SU-DHL-6 (cell line): ENCODE results near the gene LRRC75A.

Experiments
- H2AFZ ChIP-seq: fragments of 200-600 bp; sonication (generic); 2 replicates; pipeline ENCODE4 v1.6.1; 2014; ENCODE audit warnings: low read depth, mild to moderate bottlenecking, moderate library complexity, mixed read lengths, antibody characterized with exemption, low read length; ENCODE audit not compliant: severe bottlenecking
- H3F3A ChIP-seq: fragments of 200-600 bp; shearing (Covaris generic); 2 replicates; pipeline ENCODE4 v1.6.0; 2016; ENCODE audit warnings: antibody characterized with exemption, mild to moderate bottlenecking; ENCODE audit not compliant: insufficient read depth
- H3K27ac ChIP-seq: fragments of 200-600 bp; sonication (generic); 2 replicates; pipeline ENCODE4 v1.5.1; 2016; ENCODE audit warnings: low read depth, mild to moderate bottlenecking, low read length, moderate library complexity, mixed read lengths
- H3K27me3 ChIP-seq: fragments of 200-600 bp; sonication (generic), shearing (Covaris generic); 2 replicates; pipeline ENCODE4 v1.6.0; 2014; ENCODE audit warnings: mild to moderate bottlenecking, low read length
- H3K36me3 ChIP-seq: fragments of 200-600 bp; sonication (generic); 2 replicates; pipeline ENCODE4 v1.6.1; 2014; ENCODE audit warnings: mild to moderate bottlenecking, low read length, mixed read lengths
- H3K4me2 ChIP-seq: fragments of 300-600, 200-600 bp; shearing (Covaris generic), sonication (generic); 2 replicates; pipeline ENCODE4 v1.6.0; 2014; ENCODE audit warnings: low read length, low read depth, mild to moderate bottlenecking; ENCODE audit not compliant: poor library complexity, severe bottlenecking
- H3K4me3 ChIP-seq: fragments of 200-600 bp; sonication (generic); 2 replicates; pipeline ENCODE4 v1.5.1; 2014; ENCODE audit warnings: antibody characterized with exemption, low read length, mild to moderate bottlenecking, mixed read lengths; ENCODE audit not compliant: insufficient read depth, poor library complexity, severe bottlenecking
- H3K79me2 ChIP-seq: fragments of 200-600 bp; sonication (generic); 2 replicates; pipeline ENCODE4 v1.6.1; 2014; ENCODE audit warnings: mild to moderate bottlenecking, low read length, moderate library complexity; ENCODE audit not compliant: insufficient read depth
- H3K9ac ChIP-seq: fragments of 200-600 bp; sonication (generic); 2 replicates; pipeline ENCODE4 v1.7.0; 2014; ENCODE audit warnings: mild to moderate bottlenecking, low read length
- H3K9me2 ChIP-seq: fragments of 200-600 bp; sonication (generic); replicated peaks from 2 replicates; pipeline ENCODE4 v1.6.1; 2014; ENCODE audit warnings: low read length; ENCODE audit not compliant: insufficient read depth
- H3K9me3 ChIP-seq: fragments of 200-600 bp; sonication (generic); 2 replicates; pipeline ENCODE4 v1.6.1; 2014; ENCODE audit warnings: low read length, mixed read lengths; ENCODE audit not compliant: insufficient read depth
- H4K20me1 ChIP-seq: fragments of 200-600 bp; sonication (generic); 2 replicates; pipeline ENCODE4 v1.6.1; 2014; ENCODE audit warnings: low read depth, mild to moderate bottlenecking, antibody characterized with exemption, low read length, moderate library complexity, mixed read lengths
- EZH2phosphoT487 ChIP-seq: fragments of 200-600 bp; sonication (generic), shearing (Covaris generic); conservative IDR thresholded peaks from 2 replicates; pipeline ENCODE4 v1.6.1; 2018; ENCODE audit warnings: mild to moderate bottlenecking, antibody characterized with exemption, low read length, moderate library complexity, mixed read lengths
- TF ChIP-seq, protein P1 (sequence below): fragments of 200-600 bp; sonication (generic); IDR thresholded peaks from one replicate; pipeline ENCODE4 v1.5.1; 2017; ENCODE audit warnings: antibody characterized with exemption, mild to moderate bottlenecking, low read length, moderate library complexity; ENCODE audit not compliant: insufficient read depth, poor library complexity, severe bottlenecking

Gene LRRC75A

GRCh38 chr17:16459271-16459670, 32.7 kb downstream of the LRRC75A start:
- no peak overlapping the region for H3K27ac ChIP-seq

DNA sequence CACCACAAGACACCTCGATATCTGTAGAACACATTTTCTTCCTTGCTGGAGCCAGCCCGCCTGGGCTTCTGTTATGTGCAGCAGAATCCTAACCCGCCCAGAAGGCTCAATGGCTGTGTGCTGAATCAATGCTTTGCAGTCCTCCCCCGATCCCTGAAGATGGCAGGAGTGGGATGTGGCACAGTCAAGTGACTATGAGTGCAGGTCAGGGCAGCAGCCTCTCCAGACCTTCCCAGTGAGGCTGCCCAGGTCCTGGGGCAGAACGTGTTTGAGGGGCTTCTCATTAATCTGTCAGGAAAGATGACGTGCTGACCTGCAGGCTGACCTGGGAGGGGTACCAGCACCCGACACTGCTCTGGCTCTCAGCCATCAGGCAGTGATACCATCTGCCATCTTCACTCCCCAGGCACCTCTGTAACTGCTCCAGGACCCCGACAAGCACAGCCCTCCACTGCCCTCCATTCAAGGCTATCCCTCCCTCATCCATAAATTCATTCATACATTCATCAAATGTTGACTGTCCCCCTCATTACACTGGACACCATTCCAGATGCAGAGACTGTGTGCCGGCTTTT, 35.2 kb downstream of the LRRC75A start:
- H2AFZ ChIP-seq = no peak overlapping the region
- H3K27ac ChIP-seq = no peak overlapping the region
- no peak overlapping the region for H3K4me3 ChIP-seq
- no peaks in the 10 kb centered on the region for H4K20me1 ChIP-seq
- no peak overlapping the region for H3K4me2 ChIP-seq
- no peaks in the 10 kb centered on the region for H3K9me2 ChIP-seq
- no peak overlapping the region for H3K9ac ChIP-seq
- no peaks in the 10 kb centered on the region for H3K27me3 ChIP-seq
- H3K9me3 ChIP-seq = no peaks in the 10 kb centered on the region
- no peaks in the 10 kb centered on the region for H3F3A ChIP-seq
- H3K79me2 ChIP-seq = no peaks in the 10 kb centered on the region
- TF ChIP-seq, protein P1, sequence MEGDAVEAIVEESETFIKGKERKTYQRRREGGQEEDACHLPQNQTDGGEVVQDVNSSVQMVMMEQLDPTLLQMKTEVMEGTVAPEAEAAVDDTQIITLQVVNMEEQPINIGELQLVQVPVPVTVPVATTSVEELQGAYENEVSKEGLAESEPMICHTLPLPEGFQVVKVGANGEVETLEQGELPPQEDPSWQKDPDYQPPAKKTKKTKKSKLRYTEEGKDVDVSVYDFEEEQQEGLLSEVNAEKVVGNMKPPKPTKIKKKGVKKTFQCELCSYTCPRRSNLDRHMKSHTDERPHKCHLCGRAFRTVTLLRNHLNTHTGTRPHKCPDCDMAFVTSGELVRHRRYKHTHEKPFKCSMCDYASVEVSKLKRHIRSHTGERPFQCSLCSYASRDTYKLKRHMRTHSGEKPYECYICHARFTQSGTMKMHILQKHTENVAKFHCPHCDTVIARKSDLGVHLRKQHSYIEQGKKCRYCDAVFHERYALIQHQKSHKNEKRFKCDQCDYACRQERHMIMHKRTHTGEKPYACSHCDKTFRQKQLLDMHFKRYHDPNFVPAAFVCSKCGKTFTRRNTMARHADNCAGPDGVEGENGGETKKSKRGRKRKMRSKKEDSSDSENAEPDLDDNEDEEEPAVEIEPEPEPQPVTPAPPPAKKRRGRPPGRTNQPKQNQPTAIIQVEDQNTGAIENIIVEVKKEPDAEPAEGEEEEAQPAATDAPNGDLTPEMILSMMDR = no peak
- TF ChIP-seq EZH2phosphoT487 = no peak
- H3K36me3 ChIP-seq = no peaks in the 10 kb centered on the region

More at GRCh38 chr17:16459271-16459670, 32.7 kb downstream of the LRRC75A start:
- no peak overlapping the region for H2AFZ ChIP-seq
- H3K4me3 ChIP-seq = no peak overlapping the region
- H3K79me2 ChIP-seq = no peaks in the 10 kb centered on the region
- H3K9ac ChIP-seq = no peak overlapping the region
- no peaks in the 10 kb centered on the region for H3K9me3 ChIP-seq
- no peak overlapping the region for H3K4me2 ChIP-seq
- H3K36me3 ChIP-seq = no peaks in the 10 kb centered on the region
- H3K9me2 ChIP-seq = no peaks in the 10 kb centered on the region
- no peak for TF ChIP-seq EZH2phosphoT487
- TF ChIP-seq, protein P1 = no peak
- H3K27me3 ChIP-seq = no peaks in the 10 kb centered on the region
- H4K20me1 ChIP-seq = no peaks in the 10 kb centered on the region
- H3F3A ChIP-seq = no peaks in the 10 kb centered on the region

GRCh38 chr17:16455997-16456741, 35.8 kb downstream of the LRRC75A start:
- H3K79me2 ChIP-seq = no peaks in the 10 kb centered on the region
- H3K4me3 ChIP-seq = no peak overlapping the region
- H3K27ac ChIP-seq = no peak overlapping the region
- H3K4me2 ChIP-seq = no peak overlapping the region
- no peak overlapping the region for H2AFZ ChIP-seq
- H4K20me1 ChIP-seq = no peaks in the 10 kb centered on the region
- no peak overlapping the region for H3K9ac ChIP-seq
- no peaks in the 10 kb centered on the region for H3K9me2 ChIP-seq
- TF ChIP-seq, protein P1 = no peak
- TF ChIP-seq EZH2phosphoT487 = no peak
- no peaks in the 10 kb centered on the region for H3K9me3 ChIP-seq
- no peaks in the 10 kb centered on the region for H3F3A ChIP-seq
- H3K36me3 ChIP-seq = no peaks in the 10 kb centered on the region
- no peaks in the 10 kb centered on the region for H3K27me3 ChIP-seq
